Mesenteric fat pad (tissue), 1 donor: ENCODE measurements around the gene AGK. TPM values are rescaled to one million over a fixed set of nuclear protein-coding genes. Genes with fewer than 3 reads are reported as not detected.

Experiments
- DNase-seq: peaks from one replicate; pipeline ENCODE4 v3.0.0-alpha.2; 2020; ENCODE audit warnings: low spot score
- total RNA-seq: library from RNA; stranded (reverse); fragmentation: NEBNext Ultra II Directional; extraction: Animal tissue kit (Norgen Biotek cat#: 25700); gene quantifications from one replicate; pipeline ENCODE4 v1.2.1, GENCODE V29; 2021
- donor health status: DM: yes; HTN: yes; CAD: no.

The AGK gene
- total RNA-seq, 1 donor from 2014 or later, result 23.2 TPM

DNA sequence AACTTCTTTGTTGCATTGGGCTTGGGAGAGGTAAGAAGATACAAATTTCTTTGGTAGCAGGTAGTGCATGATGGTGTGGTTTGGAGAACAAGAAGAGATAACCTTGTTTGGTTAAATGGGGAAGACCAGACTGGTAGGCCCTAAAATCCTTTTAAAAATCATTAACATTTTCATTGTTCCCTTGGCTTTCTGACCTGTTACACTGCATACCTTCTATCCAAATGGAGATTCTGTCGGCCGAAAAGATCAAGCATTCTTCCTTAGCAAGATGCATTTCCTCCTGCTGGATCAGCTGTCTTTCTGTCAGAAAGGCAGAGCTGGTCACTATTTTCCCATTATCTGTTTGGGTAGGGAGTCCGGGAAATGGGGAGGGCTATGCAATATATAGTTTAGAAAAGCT is 33.7 kb downstream of the AGK start:
- no peak for DNase-seq

DNA sequence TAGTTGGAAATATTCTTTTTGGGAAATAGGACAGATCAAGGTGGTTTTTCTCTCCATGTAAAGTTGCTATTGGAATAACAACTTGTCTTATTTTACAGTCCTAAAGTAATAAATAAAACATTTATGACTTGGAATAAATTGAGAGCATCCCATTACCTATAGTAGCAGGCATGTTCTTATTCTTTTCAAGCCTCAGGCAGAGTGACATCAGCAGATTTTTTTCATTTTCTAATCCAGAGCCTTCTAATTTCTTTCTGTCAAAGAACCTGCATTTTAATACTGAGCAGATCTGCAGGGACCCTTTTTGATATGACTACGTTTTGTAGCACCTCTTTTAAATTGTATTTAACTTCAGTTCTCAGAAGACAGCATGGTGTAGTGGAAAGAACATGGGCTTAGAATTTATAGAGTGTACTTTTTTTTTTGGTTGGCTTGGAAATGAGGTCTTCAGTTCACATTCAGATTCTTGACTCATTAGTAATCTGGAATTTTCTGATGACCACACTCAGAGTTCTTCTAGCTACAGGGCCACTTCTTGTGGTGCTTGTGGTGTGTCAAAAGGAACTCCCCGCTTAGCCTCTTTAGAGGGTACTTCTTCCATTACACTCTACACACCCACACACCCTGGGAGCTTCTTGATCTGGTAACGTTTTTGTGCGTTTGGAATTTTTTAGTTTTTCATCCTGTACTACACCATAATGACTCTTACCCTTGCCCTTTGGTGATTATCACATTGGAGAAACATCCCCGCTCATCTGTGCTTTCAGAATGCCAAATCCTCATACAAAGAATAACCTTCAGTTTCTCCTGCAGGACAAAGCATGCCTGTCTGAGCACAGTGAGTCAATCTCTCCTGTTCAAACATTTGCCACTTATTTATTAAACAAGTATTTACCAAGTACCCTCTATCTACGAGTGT is 34.6 kb downstream of the AGK start:
- DNase-seq, result no peak

DNA sequence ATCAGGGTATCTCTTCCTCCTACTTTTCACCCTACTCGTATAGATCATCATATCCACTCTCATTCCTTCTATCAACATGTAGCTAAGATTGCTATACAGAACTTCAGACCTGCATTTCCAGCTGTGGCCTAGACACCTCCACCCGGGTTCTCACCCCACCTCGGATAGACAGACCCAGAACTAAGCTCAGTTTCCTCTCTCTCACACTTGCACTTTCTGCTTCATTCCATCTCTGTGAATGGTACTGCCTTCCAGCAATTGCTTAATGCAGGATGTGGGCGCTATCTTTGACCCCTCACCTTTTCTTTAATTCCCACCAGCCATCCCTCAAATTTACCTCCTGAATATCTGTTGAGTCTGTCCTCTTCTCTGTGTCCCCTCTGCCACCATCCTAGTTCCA is 35.7 kb downstream of the AGK start:
- no peak for DNase-seq

DNA sequence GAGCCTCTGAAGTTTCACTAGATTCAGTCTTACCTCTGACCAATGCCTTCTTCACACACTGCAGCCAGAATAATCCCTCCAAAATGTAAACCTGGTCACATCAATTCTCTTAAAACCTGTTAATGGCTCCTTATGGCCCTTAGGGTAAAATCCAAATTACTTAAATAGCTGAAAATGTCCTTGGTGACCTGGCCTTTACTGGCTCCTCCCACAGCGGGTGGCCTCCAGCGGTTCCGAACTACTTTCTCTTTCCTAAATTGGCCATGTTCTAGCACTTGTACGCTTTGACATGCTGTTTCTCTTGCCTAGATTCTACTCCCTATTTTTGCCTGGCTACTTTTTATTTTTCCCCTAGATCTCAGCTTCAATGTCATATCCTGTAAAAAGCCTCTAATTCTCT is 36.1 kb downstream of the AGK start:
- DNase-seq, result no peak

DNA sequence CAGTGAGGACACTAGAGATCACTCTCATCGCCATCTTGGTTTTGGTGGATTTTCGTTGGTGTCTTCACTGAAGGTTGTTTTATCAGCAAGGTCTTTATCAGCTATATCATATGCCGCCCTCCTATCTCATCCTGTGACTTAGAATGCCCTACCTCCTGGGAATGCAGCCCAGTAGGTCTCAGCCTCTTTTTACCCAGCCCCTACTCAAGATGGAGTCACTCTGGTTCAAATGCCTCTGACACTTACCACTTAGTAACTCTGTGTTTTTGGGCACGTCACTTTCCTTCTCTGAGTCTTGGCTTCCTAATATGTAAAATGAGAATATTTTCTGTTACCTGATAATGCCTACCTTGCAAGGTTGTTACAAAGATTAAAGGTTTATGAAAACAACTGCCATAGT is 37.7 kb downstream of the AGK start:
- DNase-seq, result no peak

DNA sequence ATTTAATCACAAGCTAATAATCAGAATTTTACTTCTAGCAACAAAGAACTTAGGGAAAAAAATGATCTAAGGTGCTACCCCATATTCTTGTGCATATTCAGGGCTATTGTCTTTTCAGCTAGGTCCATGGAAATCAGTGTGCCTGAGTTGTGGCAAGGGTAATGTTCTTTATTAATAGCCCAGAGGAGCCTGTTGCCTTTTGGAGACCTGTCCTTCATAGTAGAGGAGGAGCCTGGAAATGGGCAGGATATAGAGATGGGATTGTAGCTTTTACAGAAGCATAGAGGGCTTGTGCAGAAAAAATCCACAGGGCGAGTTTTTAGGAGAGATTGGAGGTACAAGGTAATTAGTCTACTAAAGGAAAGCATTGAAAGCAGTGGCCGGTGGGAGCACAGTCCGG is 38.9 kb downstream of the AGK start:
- DNase-seq, result no peak

DNA sequence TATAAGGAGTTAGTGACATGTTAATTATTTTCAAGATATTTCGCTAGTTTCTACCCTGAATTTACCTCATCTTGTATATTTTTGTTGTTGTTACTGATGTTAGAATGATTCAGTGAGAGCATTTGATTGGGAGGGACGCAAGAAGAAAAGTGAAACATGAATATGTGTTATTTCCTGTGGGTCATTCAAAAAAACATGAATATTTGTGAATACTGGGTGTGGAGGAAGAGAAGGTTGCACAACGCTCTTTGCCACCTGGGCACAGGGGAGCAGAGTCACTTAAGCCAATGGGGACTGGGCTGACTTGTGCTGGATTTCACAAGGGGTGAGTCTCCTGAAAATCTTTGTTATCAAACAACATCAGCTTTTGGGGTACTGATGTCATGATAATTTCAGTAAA is 39.5 kb downstream of the AGK start:
- DNase-seq, result no peak

DNA sequence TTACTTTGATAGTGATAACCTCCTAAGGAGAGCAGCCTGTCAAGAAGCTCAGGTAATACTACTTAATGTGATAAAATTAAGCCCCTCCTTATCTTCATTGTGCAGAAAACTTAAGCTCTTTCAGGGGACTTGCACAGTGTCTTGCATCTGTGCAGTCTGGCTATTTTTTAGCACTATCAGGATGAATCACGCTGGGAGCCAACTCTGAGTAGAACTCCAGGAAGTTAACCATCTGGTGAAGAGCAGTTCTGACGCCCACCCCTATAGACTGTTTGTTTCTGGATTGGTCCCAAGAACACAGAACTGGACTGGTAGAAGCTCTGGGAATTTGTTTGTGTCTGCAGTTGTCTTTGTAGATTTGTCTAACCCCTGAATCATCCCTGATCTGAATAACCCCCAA is 41.9 kb downstream of the AGK start:
- no peak for DNase-seq

DNA sequence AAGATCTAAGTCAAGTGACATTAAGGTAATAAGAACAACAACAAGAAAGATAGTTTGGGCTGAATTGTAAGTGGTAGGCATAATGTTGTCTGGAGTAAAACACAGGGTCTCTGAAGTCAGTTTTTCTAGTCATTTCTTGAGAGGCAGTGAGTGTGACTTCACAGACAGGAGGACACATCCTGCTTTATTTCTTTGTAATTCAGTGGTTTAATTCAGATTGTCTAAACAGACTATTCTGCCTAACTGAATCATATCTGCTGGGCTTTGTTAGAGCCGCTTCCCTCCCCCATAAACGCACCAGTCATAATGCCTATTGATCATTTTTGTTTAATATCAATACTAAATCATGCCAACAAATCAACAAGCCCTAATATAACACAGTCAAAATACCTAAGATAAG is 46.8 kb downstream of the AGK start:
- no peak for DNase-seq

DNA sequence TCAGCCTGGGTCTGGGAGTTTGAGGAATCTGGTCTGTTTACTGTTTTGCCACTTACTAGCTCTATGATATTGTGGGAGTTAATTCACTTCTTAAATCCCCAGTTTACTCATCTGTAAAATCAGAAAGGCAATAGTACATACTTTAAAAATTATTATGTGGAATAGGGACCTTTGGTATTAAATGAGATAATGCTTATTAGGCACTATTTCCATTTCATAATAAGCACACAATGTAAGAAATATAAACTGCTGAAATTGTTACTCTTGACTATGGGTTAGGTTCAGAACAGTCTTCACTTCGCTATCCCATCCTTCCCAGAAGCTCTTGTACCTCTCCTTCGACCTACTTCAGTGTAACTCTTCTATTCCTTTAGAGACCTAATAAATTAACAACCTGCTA is 47.2 kb downstream of the AGK start:
- DNase-seq, result no peak

DNA sequence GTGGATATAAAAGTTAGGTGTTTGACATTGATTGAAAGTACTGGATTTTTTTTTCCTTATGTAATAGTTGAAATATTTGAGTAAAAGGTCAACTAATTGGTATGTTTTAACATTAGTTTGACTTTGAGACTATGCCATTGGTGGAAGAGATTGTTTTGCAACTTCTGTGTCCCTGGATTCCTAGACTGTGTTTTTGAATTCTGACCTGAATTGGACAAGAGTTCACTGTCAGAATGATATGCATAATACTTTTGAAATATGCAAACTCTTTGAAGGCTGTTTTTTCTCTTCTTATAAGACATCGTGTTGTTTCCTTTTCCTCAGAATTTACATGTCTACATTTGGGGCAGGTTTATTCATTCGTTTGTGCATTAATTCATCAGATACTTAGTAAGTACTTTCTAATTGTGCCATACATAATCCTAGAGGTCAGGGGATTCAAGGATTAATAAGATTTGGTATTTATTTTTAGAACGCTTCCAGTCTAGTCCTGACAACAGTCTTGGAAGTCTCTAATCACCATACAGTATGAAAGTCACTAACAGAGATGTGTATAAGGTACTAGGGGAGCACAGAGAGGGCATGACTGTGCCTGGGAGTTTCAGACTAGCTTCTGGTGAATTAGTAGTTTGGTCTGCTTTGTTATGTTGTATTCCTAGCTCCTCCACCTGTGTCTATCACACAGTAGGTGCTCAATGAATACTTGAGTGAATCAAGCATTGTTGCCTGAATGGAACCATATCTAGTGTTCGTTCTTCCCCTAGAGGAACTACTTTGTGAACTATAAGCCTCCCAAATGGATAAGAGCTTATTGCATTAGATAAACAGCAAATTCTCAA is 49.2 kb downstream of the AGK start:
- no peak for DNase-seq

DNA sequence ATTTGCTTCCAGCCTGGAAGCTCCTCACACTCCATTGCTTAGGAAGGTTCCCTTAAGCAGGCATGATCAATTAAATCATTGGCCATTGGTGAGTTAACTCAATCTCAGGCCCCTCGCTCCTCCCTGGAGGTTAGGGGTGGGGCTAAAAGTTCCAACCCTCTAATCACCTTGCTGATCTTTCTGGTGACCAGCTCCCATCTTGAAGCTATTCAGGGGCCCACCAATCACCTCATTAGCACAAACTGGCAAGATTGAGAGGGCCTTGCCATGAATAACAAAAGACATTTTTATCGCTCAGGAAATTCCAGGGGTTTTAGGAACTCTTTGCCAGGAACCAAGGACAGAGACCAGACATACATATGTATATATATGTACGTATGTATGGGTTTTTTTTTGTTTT is 58.4 kb downstream of the AGK start:
- DNase-seq, result no peak

DNA sequence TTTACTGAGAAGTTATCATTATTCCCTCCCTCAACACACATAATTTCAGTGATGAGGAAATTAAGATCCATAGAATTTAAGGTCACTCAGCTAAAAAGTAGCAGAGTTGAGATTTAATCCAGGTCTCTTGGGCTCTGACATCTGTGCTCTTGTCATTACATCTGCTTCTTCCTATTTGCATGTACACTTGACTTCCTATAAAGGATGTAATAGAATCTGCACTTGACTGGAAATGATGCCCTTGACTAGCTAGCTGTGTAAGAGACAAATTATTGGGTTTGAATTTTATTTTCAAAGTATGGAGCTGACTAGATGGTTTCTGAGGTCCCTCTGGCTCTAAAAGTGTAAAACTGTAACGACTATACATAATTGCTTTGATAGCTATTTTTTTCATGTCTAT is 59.5 kb downstream of the AGK start:
- DNase-seq, result no peak

DNA sequence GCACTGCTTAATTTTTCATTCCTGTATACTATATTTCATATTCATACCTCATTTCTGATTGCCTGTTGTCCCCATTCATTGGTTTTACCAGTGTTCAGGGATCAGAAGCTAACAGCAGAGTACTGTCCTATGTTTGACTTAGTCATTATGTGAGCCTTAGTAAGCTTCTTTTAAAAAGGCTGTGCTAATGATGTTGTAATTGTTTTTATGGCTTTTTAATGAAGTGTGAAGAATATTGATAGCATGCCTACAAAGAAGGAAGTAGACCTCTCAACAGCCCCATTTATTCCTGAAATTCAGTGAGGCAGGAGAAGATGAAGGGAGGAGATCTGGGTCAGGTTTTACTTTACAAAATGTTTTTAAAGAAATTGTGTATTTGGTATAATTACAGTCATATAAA is 61.7 kb downstream of the AGK start:
- DNase-seq, result no peak

DNA sequence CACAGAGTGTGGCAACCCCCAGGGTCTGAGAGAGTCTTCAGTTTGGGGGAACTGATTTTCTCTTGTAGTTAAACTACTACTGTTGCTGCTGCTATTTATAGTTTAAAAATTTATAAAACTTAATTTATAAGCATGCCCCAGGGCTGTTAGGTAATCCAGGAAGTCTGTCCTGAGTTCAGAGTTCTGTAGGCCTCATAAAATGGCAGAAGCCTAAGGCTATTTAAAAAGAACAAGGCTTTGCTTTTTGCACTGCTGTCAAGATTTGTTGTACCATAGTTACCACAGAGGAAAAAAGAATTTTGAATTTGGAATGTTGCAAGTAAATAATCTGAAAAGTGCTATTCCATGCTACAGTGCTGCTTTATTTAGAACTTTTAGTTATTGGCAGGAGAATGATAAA is 66.1 kb downstream of the AGK start:
- no peak for DNase-seq

DNA sequence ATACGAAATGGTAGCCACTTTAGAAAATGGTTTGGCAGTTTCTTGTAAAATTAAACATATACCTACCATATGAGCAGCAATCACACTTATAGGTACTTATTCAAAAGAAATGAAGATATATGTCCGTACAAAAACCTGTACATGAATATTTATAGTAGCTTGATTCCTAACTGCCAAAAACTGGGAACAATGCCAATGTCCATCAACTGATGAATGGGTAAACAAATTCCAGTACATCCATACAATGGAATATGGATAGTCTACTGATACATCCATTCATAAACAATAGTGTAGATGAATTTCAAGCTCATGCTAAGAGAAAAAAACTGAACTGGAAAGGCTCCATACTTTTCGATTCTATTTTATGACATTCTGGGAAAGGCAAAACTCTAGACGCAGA is 68.5 kb downstream of the AGK start:
- no peak for DNase-seq

DNA sequence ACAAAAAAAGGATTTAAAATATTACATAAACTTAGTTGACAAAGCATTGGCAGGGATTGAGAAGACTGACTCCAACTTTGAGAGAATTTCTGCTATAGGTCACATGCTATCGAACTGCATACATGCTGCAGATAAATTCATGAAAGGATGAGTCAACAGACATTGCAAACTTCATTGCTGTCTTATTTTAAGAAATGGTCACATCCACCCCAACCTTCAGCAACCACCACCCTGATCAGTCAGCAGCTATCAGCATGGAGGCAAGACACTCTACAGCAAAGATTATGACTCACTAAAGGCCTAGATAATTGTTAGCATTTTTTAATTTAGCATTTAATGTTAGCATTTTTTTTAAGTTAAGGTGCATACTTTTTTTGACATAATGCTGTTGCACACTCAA is 73.6 kb downstream of the AGK start:
- no peak for DNase-seq

DNA sequence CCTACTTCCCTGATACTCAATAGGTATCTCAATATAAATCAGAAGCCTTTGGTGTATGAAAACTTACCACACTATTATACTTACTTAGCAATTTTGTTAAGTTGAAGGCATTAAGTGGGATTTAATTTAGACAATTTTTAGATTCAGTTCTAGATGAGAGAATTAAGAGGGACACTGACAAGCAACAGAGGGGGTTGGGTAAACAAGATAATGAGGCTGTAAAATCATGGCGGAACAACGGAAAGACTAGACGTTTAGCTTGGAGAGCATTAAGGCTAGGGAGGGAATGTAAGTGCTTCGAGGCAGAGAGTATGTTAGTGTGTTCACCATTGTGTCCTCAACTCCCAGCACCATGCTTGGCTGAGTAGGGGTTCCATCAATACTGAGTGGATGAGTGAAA is 79.4 kb downstream of the AGK start:
- no peak for DNase-seq

DNA sequence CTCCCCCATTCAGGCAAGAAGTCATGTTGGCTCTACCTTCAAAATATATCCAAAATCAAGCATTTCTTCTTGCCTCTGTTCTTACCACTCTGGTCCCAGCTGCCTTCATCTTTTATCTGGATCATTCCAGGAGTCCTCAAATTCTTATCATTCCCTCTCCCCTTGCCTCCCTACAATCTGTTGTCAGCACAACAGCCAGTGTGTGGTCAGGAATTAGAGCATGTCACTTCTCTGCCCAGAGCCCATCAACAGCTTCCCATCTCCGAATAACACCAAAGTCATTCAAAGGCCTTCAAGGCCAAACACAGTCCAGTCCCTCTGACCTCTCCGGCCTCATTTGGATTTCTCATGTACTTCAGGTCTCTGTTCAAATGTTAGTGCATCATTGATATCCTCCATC is 80.3 kb downstream of the AGK start:
- DNase-seq, result no peak

DNA sequence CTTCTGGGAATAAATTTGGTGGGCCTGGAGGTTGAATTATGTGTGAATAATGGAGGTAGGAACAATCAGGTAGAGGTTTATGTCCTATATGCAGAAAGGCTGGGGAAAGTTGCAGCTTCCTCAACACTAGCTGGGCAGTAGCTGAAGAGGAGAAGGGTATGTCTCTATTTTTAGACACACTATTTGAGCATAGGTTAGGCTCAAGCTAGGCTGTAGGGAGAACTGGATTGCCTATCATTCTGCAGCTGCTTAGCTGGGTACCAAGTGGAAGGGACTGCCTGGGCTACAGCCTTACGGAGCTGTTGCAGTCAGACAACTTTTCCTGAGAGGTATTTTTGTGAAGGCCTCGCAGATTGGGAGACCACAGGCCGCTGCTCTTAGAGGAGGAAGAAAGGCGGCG is 82.9 kb downstream of the AGK start:
- no peak for DNase-seq

DNA sequence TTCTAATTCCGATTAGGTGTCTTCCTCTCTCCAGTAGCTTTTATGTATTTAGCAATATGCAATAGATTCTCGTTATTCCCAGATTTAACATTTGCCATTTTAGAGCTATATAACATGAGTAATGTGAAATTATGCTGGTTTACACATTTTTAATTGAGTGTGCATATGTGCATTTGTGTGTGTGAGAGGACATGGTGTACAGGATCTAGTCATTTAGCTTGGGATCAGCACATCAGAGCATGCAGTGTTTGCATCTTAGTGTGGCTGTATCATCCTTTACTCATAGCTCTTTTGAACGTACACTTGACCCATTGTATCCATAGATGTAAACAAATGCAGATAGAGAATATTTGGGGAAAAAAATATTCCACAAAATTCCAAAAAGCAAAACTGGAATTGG is 84.8 kb downstream of the AGK start:
- DNase-seq, result no peak

DNA sequence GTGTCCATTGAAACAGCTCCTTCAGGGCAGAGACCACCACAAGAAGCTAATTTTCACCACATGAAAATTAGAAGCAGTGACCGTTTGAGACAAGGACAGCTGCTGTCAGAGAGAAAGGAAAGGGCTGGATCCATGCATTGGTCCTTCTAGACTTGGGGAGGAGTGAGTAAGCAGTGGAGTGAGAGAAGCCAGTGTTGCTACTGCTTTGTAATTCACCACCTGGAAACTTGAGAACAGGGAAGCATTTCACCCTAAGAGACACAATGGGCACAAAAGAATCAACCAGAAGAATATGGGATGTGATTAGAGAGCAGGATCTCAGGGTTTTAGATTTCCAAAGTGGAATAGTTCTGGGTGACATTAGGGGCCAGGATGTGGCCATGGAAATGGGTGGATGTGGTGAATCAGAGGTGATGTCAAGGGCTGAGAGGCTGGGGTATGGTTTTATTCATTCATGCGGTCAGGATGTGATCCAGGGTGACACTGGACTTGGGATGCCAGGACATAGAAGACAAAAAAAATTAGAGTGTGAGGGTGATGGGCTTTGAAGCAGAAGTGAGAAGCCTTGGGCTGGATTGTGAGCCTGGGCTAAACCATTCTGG is 89.1 kb downstream of the AGK start:
- DNase-seq, result no peak
